Smooth muscle cell (in vitro differentiated cells): ENCODE measurements around the gene FYN. TPM values are rescaled to one million over a fixed set of nuclear protein-coding genes. Genes with fewer than 3 reads are reported as not detected.

Experiments
- DNase-seq: peaks from one replicate; lab custom pipeline; 2025; ENCODE audit not compliant: unreplicated experiment; lab: John Stamatoyannopoulos, UW
- H2AFZ ChIP-seq: fragments of 200-600 bp; sonication (generic); 2 replicates; pipeline ENCODE4 v1.6.0; 2016; ENCODE audit warnings: antibody characterized with exemption, low read depth, mild to moderate bottlenecking
- H3F3A ChIP-seq: fragments of 200-600 bp; sonication (generic); 2 replicates; pipeline ENCODE4 v1.6.0; 2017; ENCODE audit warnings: antibody characterized with exemption, low read depth
- H3K27ac ChIP-seq: fragments of 200-600 bp; sonication (generic); 2 replicates; pipeline ENCODE4 v1.5.1; 2016; ENCODE audit warnings: low read depth, mild to moderate bottlenecking
- H3K27me3 ChIP-seq: fragments of 200-600 bp; sonication (generic); 2 replicates; pipeline ENCODE4 v1.6.1; 2016; ENCODE audit warnings: low read depth, mild to moderate bottlenecking
- H3K36me3 ChIP-seq: fragments of 200-600 bp; sonication (generic); 2 replicates; pipeline ENCODE4 v1.5.1; 2016; ENCODE audit warnings: low read depth
- H3K4me1 ChIP-seq: fragments of 200-600 bp; sonication (generic); 2 replicates; pipeline ENCODE4 v1.5.1; 2016; ENCODE audit warnings: low read depth
- H3K4me2 ChIP-seq: fragments of 200-600 bp; sonication (generic); 2 replicates; pipeline ENCODE4 v1.6.0; 2016; ENCODE audit warnings: mild to moderate bottlenecking
- H3K4me3 ChIP-seq: fragments of 200-600 bp; sonication (generic); 2 replicates; pipeline ENCODE4 v1.5.1; 2016; ENCODE audit warnings: mild to moderate bottlenecking
- H3K79me2 ChIP-seq: fragments of 200-600 bp; sonication (generic); 2 replicates; pipeline ENCODE4 v1.6.0; 2016; ENCODE audit warnings: low read depth, mild to moderate bottlenecking
- H3K9ac ChIP-seq: fragments of 200-600 bp; sonication (generic); 2 replicates; pipeline ENCODE4 v1.6.0; 2016; ENCODE audit warnings: low read depth
- H3K9me3 ChIP-seq: fragments of 200-600 bp; sonication (generic); replicated peaks from 2 replicates; pipeline ENCODE4 v1.5.1; 2016; ENCODE audit warnings: low read depth
- H4K20me1 ChIP-seq: fragments of 200-600 bp; sonication (generic); 2 replicates; pipeline ENCODE4 v1.6.0; 2016; ENCODE audit warnings: low read depth
- CTCF ChIP-seq: fragments of 200-600 bp; sonication (generic); IDR thresholded peaks from 2 replicates; pipeline ENCODE4 v1.5.1; 2017; ENCODE audit warnings: borderline replicate concordance, mild to moderate bottlenecking, antibody characterized with exemption; ENCODE audit not compliant: insufficient read depth, poor library complexity, severe bottlenecking
- WGBS: methylation state at CpG from one replicate; pipeline ENCODE4 v1.1.7; 2016; ENCODE audit warnings: low lambda C conversion rate; 5-methylcytosine and 5-hydroxymethylcytosine counted together
- polyA plus RNA-seq: library from polyadenylated mRNA; unstranded; fragments of >200 nt; fragmentation: Nextera tagmentation; extraction: Ambion mirVana; gene quantifications from 2 replicates; pipeline ENCODE4 v1.2.1, GENCODE V29; 2016
- total RNA-seq: library from RNA; depleted of rRNA; stranded (reverse); fragments of >200 nt; gene quantifications from 2 replicates; pipeline ENCODE4 v1.2.3, GENCODE V29; 2014

Gene FYN
- total and polyA plus RNA-seq, 2 experiments from 2014 or later: 110 to 138 TPM

- Histone ChIP-seq H2AFZ (peak overlapping the region; percentile 83), H3F3A (peaks cover 3% of the 10 kb centered on the region), H3K27me3 (no peaks in the 10 kb centered on the region), H3K4me1 (peaks cover 14% of the 10 kb centered on the region), H3K9me3 (no peaks in the 10 kb centered on the region), H4K20me1 (peaks cover 53% of the 10 kb centered on the region), H3K4me2 (peak overlapping the region; percentile 96), H3K4me3 (peak overlapping the region; percentile 82), H3K36me3 (no peaks in the 10 kb centered on the region), H3K9ac (peak overlapping the region; percentile 45), H3K79me2 (peaks cover 55% of the 10 kb centered on the region), H3K27ac (peak overlapping the region; percentile 40)
- TF ChIP-seq CTCF: no peak
- 3% methylated on average over 13 of the region's 13 CpGs for WGBS
- no peak for DNase-seq
Measured at GRCh38 chr6:111871725-111872400, 1.4 kb downstream of the FYN start.

- H3K9ac ChIP-seq: peak overlapping the region; percentile 45
- WGBS: 24% methylated on average over 3 of the region's 3 CpGs
- peak overlapping the region; percentile 82 for H3K4me3 ChIP-seq
- H3K27me3 ChIP-seq: no peaks in the 10 kb centered on the region
- peaks cover 59% of the 10 kb centered on the region for H4K20me1 ChIP-seq
- H3K27ac ChIP-seq: peak overlapping the region; percentile 40
- peak overlapping the region; percentile 83 for H2AFZ ChIP-seq
- H3K36me3 ChIP-seq: no peaks in the 10 kb centered on the region
- no peak for DNase-seq
- TF ChIP-seq CTCF: no peak
- peaks cover 3% of the 10 kb centered on the region for H3F3A ChIP-seq
- peak overlapping the region; percentile 96 for H3K4me2 ChIP-seq
- H3K9me3 ChIP-seq: no peaks in the 10 kb centered on the region
- H3K4me1 ChIP-seq: peaks cover 15% of the 10 kb centered on the region
- peaks cover 61% of the 10 kb centered on the region for H3K79me2 ChIP-seq
Measured at GRCh38 chr6:111871207-111871606, 2.0 kb downstream of the FYN start.

- TF ChIP-seq CTCF: no peak
- 5% methylated on average over 4 of the region's 4 CpGs for WGBS
- no peaks in the 10 kb centered on the region for H3K36me3 ChIP-seq
- no peak overlapping the region for H2AFZ ChIP-seq
- H3K27ac ChIP-seq: peak overlapping the region; percentile 40
- no peak for DNase-seq
- H3K4me1 ChIP-seq: peaks cover 20% of the 10 kb centered on the region
- peak overlapping the region; percentile 82 for H3K4me3 ChIP-seq
- no peaks in the 10 kb centered on the region for H3K9me3 ChIP-seq
- no peak overlapping the region for H3K9ac ChIP-seq
- H3K4me2 ChIP-seq: peak overlapping the region; percentile 96
- H3F3A ChIP-seq: peaks cover 3% of the 10 kb centered on the region
- peaks cover 66% of the 10 kb centered on the region for H3K79me2 ChIP-seq
- H3K27me3 ChIP-seq: no peaks in the 10 kb centered on the region
- H4K20me1 ChIP-seq: peaks cover 64% of the 10 kb centered on the region
Measured at GRCh38 chr6:111870742-111871064, 2.5 kb downstream of the FYN start.
